HCT116 (cell line): Measurements from ENCODE around the gene NDUFS2. TPM values are rescaled to one million over a fixed set of nuclear protein-coding genes. Genes with fewer than 3 reads are reported as not detected.

Source experiments
- ATAC-seq: fragments of 200-7000 bp; cut with Tn5 transposase; 2 replicates; pipeline ENCODE4 v1.9.1; 2020; ENCODE audit warnings: mild to moderate bottlenecking, moderate library complexity
- BruUV-seq: library from RNA; stranded (reverse); fragments of 400-500 nt; replicated peaks from 2 replicates; lab custom pipeline; 2021; lab: Mats Ljungman, UMichigan
- CTCF ChIA-PET: fragments of 300-600 bp; sonication (Branson Sonifier 250); formaldehyde crosslinking; loops from one replicate; lab custom pipeline; 2021; ENCODE audit warnings: antibody characterized with exemption; lab: Charles Lee
- POLR2A ChIA-PET: fragments of 300-600, 350-600 bp; sonication (Branson Sonifier 250); formaldehyde crosslinking; loops from one replicate; lab custom pipeline; 2021; ENCODE audit warnings: antibody characterized with exemption; lab: Charles Lee
- RAD21 ChIA-PET, 2 experiments: fragments of 300-600 bp; sonication (Branson Sonifier 250); formaldehyde crosslinking; loops; one replicate each; lab custom pipeline; 2023; ENCODE audit warnings: low total read pairs in 2 of 2; ENCODE audit not compliant: uncharacterized antibody in 2 of 2, unreplicated experiment in 2 of 2, low non-redundant PET in 1 of 2; lab: Charles Lee
- DNase-seq: peaks from one replicate; pipeline ENCODE4 v3.0.0-alpha.2; 2010; ENCODE audit warnings: low read depth, low spot score
- H2AFZ ChIP-seq: fragments of 200-600 bp; shearing (Covaris generic), sonication (generic); 2 replicates; pipeline ENCODE4 v1.6.1; 2017; ENCODE audit warnings: low read depth, mixed run types, mixed read lengths, antibody characterized with exemption, low read length; ENCODE audit not compliant: poor library complexity, severe bottlenecking
- H3K27ac ChIP-seq: 2 replicates; pipeline ENCODE4 v1.5.1; 2012; ENCODE audit warnings: low read depth, low read length
- H3K27me3 ChIP-seq: fragments of 200-600 bp; sonication (generic); 2 replicates; pipeline ENCODE4 v1.6.1; 2016; ENCODE audit warnings: mixed run types, low read length, mixed read lengths; ENCODE audit not compliant: insufficient read depth
- H3K36me3 ChIP-seq, 2 experiments: fragments of 200-500 bp in 1 of 2; fragments of 200-600 bp in 1 of 2; sonication (Bioruptor generic) in 1 of 2; sonication (generic) in 1 of 2; 2 replicates each; pipeline versions ENCODE4 v1.5.1 to v1.6.1; 2014 to 2016; ENCODE audit warnings: low read length in 2 of 2, inconsistent platforms in 1 of 2, mixed read lengths in 1 of 2, mixed run types in 1 of 2; ENCODE audit not compliant: insufficient read depth in 2 of 2, control insufficient read depth in 1 of 2
- H3K4me1 ChIP-seq, 2 experiments: fragments of 200-600 bp in 1 of 2; sonication (generic) in 1 of 2; 2 replicates each; pipeline versions ENCODE4 v1.5.1 to v1.6.1; 2012 to 2017; ENCODE audit warnings: low read length in 2 of 2, inconsistent platforms in 1 of 2, mild to moderate bottlenecking in 1 of 2, mixed read lengths in 1 of 2, mixed run types in 1 of 2, moderate library complexity in 1 of 2; ENCODE audit not compliant: insufficient read depth in 2 of 2, control insufficient read depth in 1 of 2
- H3K4me2 ChIP-seq: fragments of 200-600 bp; sonication (generic); 2 replicates; pipeline ENCODE4 v1.6.1; 2017; ENCODE audit warnings: mixed run types, low read length, mixed read lengths
- H3K4me3 ChIP-seq, 2 experiments: fragments of 200-600 bp in 1 of 2; sonication (generic) in 1 of 2; replicated peaks in 1 of 2; 2 replicates each; pipeline ENCODE4 v1.5.1; 2011 to 2016; ENCODE audit warnings: low read length in 2 of 2, control low read depth in 1 of 2, low read depth in 1 of 2, mild to moderate bottlenecking in 1 of 2, mixed read lengths in 1 of 2, mixed run types in 1 of 2
- H3K79me2 ChIP-seq: fragments of 200-600 bp; sonication (generic); 2 replicates; pipeline ENCODE4 v1.6.1; 2017; ENCODE audit warnings: mild to moderate bottlenecking, mixed run types, low read length, moderate library complexity, mixed read lengths; ENCODE audit not compliant: insufficient read depth
- H3K9ac ChIP-seq: fragments of 200-600 bp; sonication (generic); 2 replicates; pipeline ENCODE4 v1.6.1; 2016; ENCODE audit warnings: low read length, mixed read lengths
- H3K9me2 ChIP-seq: fragments of 200-600 bp; sonication (generic), shearing (Covaris generic); 2 replicates; pipeline ENCODE4 v1.6.1; 2017; ENCODE audit warnings: mixed run types, mild to moderate bottlenecking, moderate library complexity; ENCODE audit not compliant: insufficient read depth
- H3K9me3 ChIP-seq, 2 experiments: fragments of 200-500 bp in 1 of 2; fragments of 200-600 bp in 1 of 2; sonication (Bioruptor generic) in 1 of 2; sonication (generic) in 1 of 2; 2 replicates each; pipeline ENCODE4 v1.6.1; 2014 to 2017; ENCODE audit warnings: low read length in 2 of 2, mixed read lengths in 2 of 2, inconsistent platforms in 1 of 2, low read depth in 1 of 2, mild to moderate bottlenecking in 1 of 2, mixed run types in 1 of 2, moderate library complexity in 1 of 2; ENCODE audit not compliant: control insufficient read depth in 1 of 2, insufficient read depth in 1 of 2
- H4K20me1 ChIP-seq: fragments of 200-600 bp; sonication (generic), shearing (Covaris generic); 2 replicates; pipeline ENCODE4 v1.6.1; 2017; ENCODE audit warnings: mixed run types, mild to moderate bottlenecking, moderate library complexity; ENCODE audit not compliant: insufficient read depth
- CBX3 ChIP-seq: IDR thresholded peaks from 2 replicates; pipeline ENCODE4 v1.6.1; 2012; ENCODE audit warnings: low read depth
- CEBPB ChIP-seq: IDR thresholded peaks from 2 replicates; pipeline ENCODE4 v1.6.1; 2012; ENCODE audit warnings: low read depth
- CTCF ChIP-seq, 3 experiments: fragments of 200-600 bp in 1 of 3; sonication (generic) in 1 of 3; IDR thresholded peaks in 2 of 3; conservative IDR thresholded peaks in 1 of 3; 2 replicates each; pipeline ENCODE4 v1.5.1; 2012 to 2017; ENCODE audit warnings: low read depth in 2 of 3, low read length in 2 of 3, antibody characterized with exemption in 1 of 3, borderline replicate concordance in 1 of 3, control low read depth in 1 of 3, mild to moderate bottlenecking in 1 of 3, mixed read lengths in 1 of 3, mixed run types in 1 of 3, moderate library complexity in 1 of 3; ENCODE audit not compliant: insufficient read depth in 1 of 3
- ELF1 ChIP-seq: IDR thresholded peaks from 2 replicates; pipeline ENCODE4 v1.6.1; 2012; ENCODE audit warnings: low read depth, borderline replicate concordance
- EZH2 ChIP-seq: fragments of 200-600 bp; sonication (generic); IDR thresholded peaks from 2 replicates; pipeline ENCODE4 v1.6.1; 2017; ENCODE audit warnings: antibody characterized with exemption, mixed run types
- EZH2phosphoT487 ChIP-seq: fragments of 200-600 bp; IDR thresholded peaks from 2 replicates; pipeline ENCODE4 v1.6.1; 2018; ENCODE audit warnings: antibody characterized with exemption, borderline replicate concordance
- FOSL1 ChIP-seq: IDR thresholded peaks from 2 replicates; pipeline ENCODE4 v1.6.1; 2012; ENCODE audit warnings: low read depth
- JUND ChIP-seq: IDR thresholded peaks from 2 replicates; pipeline ENCODE4 v1.6.1; 2012
- POLR2A ChIP-seq: IDR thresholded peaks from 2 replicates; pipeline ENCODE4 v1.7.0; 2011; ENCODE audit warnings: borderline replicate concordance; ENCODE audit not compliant: insufficient read depth, insufficient read length; ENCODE audit errors: extremely low read depth
- RAD21 ChIP-seq: IDR thresholded peaks from 2 replicates; pipeline ENCODE4 v1.6.1; 2012; ENCODE audit warnings: low read depth, mild to moderate bottlenecking
- SIN3A ChIP-seq: IDR thresholded peaks from 2 replicates; pipeline ENCODE4 v1.6.1; 2012; ENCODE audit warnings: low read depth
- SP1 ChIP-seq: IDR thresholded peaks from 2 replicates; pipeline ENCODE4 v1.6.1; 2012; ENCODE audit warnings: low read depth
- SRF ChIP-seq: IDR thresholded peaks from 2 replicates; pipeline ENCODE4 v1.6.1; 2012; ENCODE audit warnings: low read depth
- TCF7L2 ChIP-seq: IDR thresholded peaks from 2 replicates; pipeline ENCODE4 v1.7.0; 2011; ENCODE audit warnings: borderline replicate concordance, inconsistent platforms; ENCODE audit not compliant: insufficient read depth, insufficient read length; ENCODE audit errors: extremely low read depth
- ZFX ChIP-seq: fragments of 450-650 bp; IDR thresholded peaks from 2 replicates; pipeline ENCODE4 v1.6.1; 2017
- ZNF274 ChIP-seq: fragments of 200-500 bp; sonication (Bioruptor generic); IDR thresholded peaks from 2 replicates; pipeline ENCODE4 v1.6.1; 2014; ENCODE audit warnings: mild to moderate bottlenecking, low read depth, low read length, inconsistent platforms
- intact Hi-C: fragments of 100-400 bp; cut with micrococcal nuclease; formaldehyde crosslinking; loops from 2 replicates; pipeline ENCODE4 v1.10.0; 2022
- total RNA-seq: library from RNA; stranded (reverse); gene quantifications from one replicate; pipeline ENCODE4 v1.2.1, GENCODE V29; 2021; ENCODE audit not compliant: unreplicated experiment
- TF ChIP-seq, protein P1 (sequence below): IDR thresholded peaks from 2 replicates; pipeline ENCODE4 v1.6.1; 2012; ENCODE audit warnings: low read depth
- TF ChIP-seq, protein P2 (sequence below): IDR thresholded peaks from 2 replicates; pipeline ENCODE4 v1.6.1; 2012
- TF ChIP-seq, protein P3 (sequence below): IDR thresholded peaks from 2 replicates; pipeline ENCODE4 v1.6.1; 2011; ENCODE audit warnings: mild to moderate bottlenecking, low read length, moderate library complexity; ENCODE audit not compliant: insufficient replicate concordance; ENCODE audit errors: extremely low read depth

Gene NDUFS2
- total RNA-seq, 1 experiment from 2014 or later, result 82.7 TPM

DNA sequence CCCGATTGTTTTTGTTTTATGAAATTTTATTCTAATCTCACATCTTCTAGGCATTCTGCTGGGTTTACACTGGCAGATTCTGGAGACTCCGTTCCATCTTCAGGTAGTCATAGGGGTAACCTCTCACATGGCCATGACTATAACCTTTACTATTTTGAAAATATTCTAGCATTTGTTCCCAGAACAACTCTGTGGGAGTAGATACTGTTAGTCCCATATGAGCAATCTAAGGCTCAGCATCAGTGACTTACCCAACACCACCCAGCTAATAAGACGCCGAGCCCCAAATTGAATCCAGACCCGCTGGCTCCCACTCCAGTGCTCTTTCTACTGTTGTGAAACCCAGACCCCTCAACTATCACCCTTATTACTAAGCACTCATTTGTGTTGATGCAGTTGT, 13.1 kb upstream of the NDUFS2 start:
- Histone ChIP-seq H3K9ac (no peak overlapping the region), H3K79me2 (no peaks in the 10 kb centered on the region), H3K9me3 (no peaks in the 10 kb centered on the region), H3K4me2 (no peak overlapping the region), H3K27me3 (no peaks in the 10 kb centered on the region), H3K9me2 (no peaks in the 10 kb centered on the region), H4K20me1 (no peaks in the 10 kb centered on the region), H2AFZ (no peak overlapping the region), H3K4me3 (no peak overlapping the region), H3K36me3 (no peaks in the 10 kb centered on the region), H3K27ac (no peak overlapping the region), H3K4me1 (peaks cover 3 to 14% of the 10 kb centered on the region in 2 experiments; a peak in 2 of 4 replicates)
- ATAC-seq (no peak), DNase-seq (no peak)
- TF ChIP-seq FOSL1 (no peak), CBX3 (no peak), SIN3A (no peak), ZNF274 (no peak), SP1 (no peak), EZH2 (no peak), CEBPB (no peak), RAD21 (no peak), EZH2phosphoT487 (no peak), JUND (no peak), SRF (no peak), ZFX (no peak), TCF7L2 (no peak), CTCF (IDR thresholded peaks at IDR 0.05 in 2 of 3, conservative IDR thresholded peaks at IDR 0.05 in 1 of 3; ENCODE audit: borderline replicate concordance in 1 of 3, insufficient read depth in 1 of 3, low read depth in 2 of 3, low read length in 2 of 3) (no peak), POLR2A (no peak), ELF1 (no peak)
- TF ChIP-seq, protein P1, sequence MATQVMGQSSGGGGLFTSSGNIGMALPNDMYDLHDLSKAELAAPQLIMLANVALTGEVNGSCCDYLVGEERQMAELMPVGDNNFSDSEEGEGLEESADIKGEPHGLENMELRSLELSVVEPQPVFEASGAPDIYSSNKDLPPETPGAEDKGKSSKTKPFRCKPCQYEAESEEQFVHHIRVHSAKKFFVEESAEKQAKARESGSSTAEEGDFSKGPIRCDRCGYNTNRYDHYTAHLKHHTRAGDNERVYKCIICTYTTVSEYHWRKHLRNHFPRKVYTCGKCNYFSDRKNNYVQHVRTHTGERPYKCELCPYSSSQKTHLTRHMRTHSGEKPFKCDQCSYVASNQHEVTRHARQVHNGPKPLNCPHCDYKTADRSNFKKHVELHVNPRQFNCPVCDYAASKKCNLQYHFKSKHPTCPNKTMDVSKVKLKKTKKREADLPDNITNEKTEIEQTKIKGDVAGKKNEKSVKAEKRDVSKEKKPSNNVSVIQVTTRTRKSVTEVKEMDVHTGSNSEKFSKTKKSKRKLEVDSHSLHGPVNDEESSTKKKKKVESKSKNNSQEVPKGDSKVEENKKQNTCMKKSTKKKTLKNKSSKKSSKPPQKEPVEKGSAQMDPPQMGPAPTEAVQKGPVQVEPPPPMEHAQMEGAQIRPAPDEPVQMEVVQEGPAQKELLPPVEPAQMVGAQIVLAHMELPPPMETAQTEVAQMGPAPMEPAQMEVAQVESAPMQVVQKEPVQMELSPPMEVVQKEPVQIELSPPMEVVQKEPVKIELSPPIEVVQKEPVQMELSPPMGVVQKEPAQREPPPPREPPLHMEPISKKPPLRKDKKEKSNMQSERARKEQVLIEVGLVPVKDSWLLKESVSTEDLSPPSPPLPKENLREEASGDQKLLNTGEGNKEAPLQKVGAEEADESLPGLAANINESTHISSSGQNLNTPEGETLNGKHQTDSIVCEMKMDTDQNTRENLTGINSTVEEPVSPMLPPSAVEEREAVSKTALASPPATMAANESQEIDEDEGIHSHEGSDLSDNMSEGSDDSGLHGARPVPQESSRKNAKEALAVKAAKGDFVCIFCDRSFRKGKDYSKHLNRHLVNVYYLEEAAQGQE, result no peak
- TF ChIP-seq, protein P2, sequence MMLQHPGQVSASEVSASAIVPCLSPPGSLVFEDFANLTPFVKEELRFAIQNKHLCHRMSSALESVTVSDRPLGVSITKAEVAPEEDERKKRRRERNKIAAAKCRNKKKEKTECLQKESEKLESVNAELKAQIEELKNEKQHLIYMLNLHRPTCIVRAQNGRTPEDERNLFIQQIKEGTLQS, result no peak
- TF ChIP-seq, protein P3, sequence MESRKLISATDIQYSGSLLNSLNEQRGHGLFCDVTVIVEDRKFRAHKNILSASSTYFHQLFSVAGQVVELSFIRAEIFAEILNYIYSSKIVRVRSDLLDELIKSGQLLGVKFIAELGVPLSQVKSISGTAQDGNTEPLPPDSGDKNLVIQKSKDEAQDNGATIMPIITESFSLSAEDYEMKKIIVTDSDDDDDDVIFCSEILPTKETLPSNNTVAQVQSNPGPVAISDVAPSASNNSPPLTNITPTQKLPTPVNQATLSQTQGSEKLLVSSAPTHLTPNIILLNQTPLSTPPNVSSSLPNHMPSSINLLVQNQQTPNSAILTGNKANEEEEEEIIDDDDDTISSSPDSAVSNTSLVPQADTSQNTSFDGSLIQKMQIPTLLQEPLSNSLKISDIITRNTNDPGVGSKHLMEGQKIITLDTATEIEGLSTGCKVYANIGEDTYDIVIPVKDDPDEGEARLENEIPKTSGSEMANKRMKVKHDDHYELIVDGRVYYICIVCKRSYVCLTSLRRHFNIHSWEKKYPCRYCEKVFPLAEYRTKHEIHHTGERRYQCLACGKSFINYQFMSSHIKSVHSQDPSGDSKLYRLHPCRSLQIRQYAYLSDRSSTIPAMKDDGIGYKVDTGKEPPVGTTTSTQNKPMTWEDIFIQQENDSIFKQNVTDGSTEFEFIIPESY, result no peak
- CTCF ChIA-PET, result no interaction called here
- POLR2A ChIA-PET, result no interaction called here
- intact Hi-C loops, result no loop called here
- BruUV-seq, result no TSS peak
- RAD21 ChIA-PET, result no interaction called here
